HEK293 (cell line): ENCODE data around the gene HSPA8.

Experiments
- CTCF ChIA-PET: fragments of 350-600 bp; formaldehyde crosslinking; extraction: SDS; loops from one replicate; lab custom pipeline; 2021; ENCODE audit warnings: antibody characterized with exemption; lab: Yijun Ruan, JAX
- POLR2A ChIA-PET: fragments of 300-600 bp; formaldehyde crosslinking; extraction: SDS; loops from one replicate; lab custom pipeline; 2020; ENCODE audit warnings: antibody characterized with exemption, inconsistent platforms; lab: Yijun Ruan, JAX
- H3K27ac ChIP-seq: fragments of 200-500 bp; sonication (Bioruptor generic); 2 replicates; pipeline ENCODE4 v1.5.1; 2014; ENCODE audit warnings: low read depth, low read length, control low read depth, inconsistent platforms; ENCODE audit errors: extremely low read depth
- H3K36me3 ChIP-seq, 2 experiments: fragments of 200-500 bp in 1 of 2; sonication (Bioruptor generic) in 1 of 2; 1 replicate in 1 of 2; 2 replicates in 1 of 2; pipeline ENCODE4 v1.5.1; 2014 to 2017; ENCODE audit warnings: inconsistent platforms in 2 of 2, low read length in 2 of 2; ENCODE audit not compliant: control insufficient read depth in 2 of 2, insufficient read depth in 1 of 2
- H3K4me1 ChIP-seq: fragments of 200-500 bp; sonication (Bioruptor generic); 2 replicates; pipeline ENCODE4 v1.5.1; 2014; ENCODE audit warnings: mild to moderate bottlenecking, low read length, inconsistent platforms; ENCODE audit not compliant: control insufficient read depth, insufficient read depth
- H3K4me3 ChIP-seq: 2 replicates; pipeline ENCODE4 v1.5.1; 2011; ENCODE audit warnings: low read depth, mild to moderate bottlenecking, control low read depth, low read length, moderate library complexity
- H3K9me3 ChIP-seq: fragments of 200-500 bp; sonication (Bioruptor generic); 2 replicates; pipeline ENCODE4 v1.5.1; 2014; ENCODE audit warnings: low read depth, low read length, inconsistent platforms; ENCODE audit not compliant: control insufficient read depth, insufficient read depth
- CTCF ChIP-seq: fragments of 450-650 bp; formaldehyde crosslinking; IDR thresholded peaks from 2 replicates; pipeline ENCODE4 v1.5.1; 2016; ENCODE audit warnings: missing biosample characterization, missing genetic modification characterization
- FEZF1 ChIP-seq: fragments of 450-650 bp; formaldehyde crosslinking; IDR thresholded peaks from 2 replicates; pipeline ENCODE4 v1.5.1; 2016; ENCODE audit warnings: missing biosample characterization, missing genetic modification characterization
- IKZF3 ChIP-seq: fragments of 450-650 bp; IDR thresholded peaks from 2 replicates; pipeline ENCODE4 v1.5.0; 2018; ENCODE audit warnings: missing biosample characterization, mild to moderate bottlenecking, missing genetic modification characterization, moderate library complexity
- KLF10 ChIP-seq: fragments of 450-650 bp; IDR thresholded peaks from 2 replicates; pipeline ENCODE4 v1.5.1; 2018; ENCODE audit warnings: missing biosample characterization, mild to moderate bottlenecking, missing genetic modification characterization
- KLF8 ChIP-seq: fragments of 450-650 bp; formaldehyde crosslinking; IDR thresholded peaks from 2 replicates; pipeline ENCODE4 v1.5.1; 2016; ENCODE audit warnings: missing biosample characterization, missing genetic modification characterization
- MYNN ChIP-seq: fragments of 450-650 bp; formaldehyde crosslinking; IDR thresholded peaks from 2 replicates; pipeline ENCODE4 v1.5.1; 2016; ENCODE audit warnings: missing biosample characterization, missing genetic modification characterization, borderline replicate concordance
- REPIN1 ChIP-seq: fragments of 450-650 bp; formaldehyde crosslinking; IDR thresholded peaks from 2 replicates; pipeline ENCODE4 v1.5.1; 2017; ENCODE audit warnings: missing biosample characterization, missing genetic modification characterization, low read depth
- ZNF174 ChIP-seq: fragments of 450-650 bp; formaldehyde crosslinking; IDR thresholded peaks from 2 replicates; pipeline ENCODE4 v1.5.0; 2017; ENCODE audit warnings: missing biosample characterization, mild to moderate bottlenecking, missing genetic modification characterization
- ZNF24 ChIP-seq: fragments of 450-650 bp; formaldehyde crosslinking; IDR thresholded peaks from 2 replicates; pipeline ENCODE4 v1.5.1; 2016; ENCODE audit warnings: missing biosample characterization, missing genetic modification characterization
- ZNF335 ChIP-seq: fragments of 450-650 bp; formaldehyde crosslinking; conservative IDR thresholded peaks from 2 replicates; pipeline ENCODE4 v1.5.1; 2016; ENCODE audit warnings: missing biosample characterization, missing genetic modification characterization
- ZNF366 ChIP-seq: fragments of 450-650 bp; formaldehyde crosslinking; conservative IDR thresholded peaks from 2 replicates; pipeline ENCODE4 v1.5.1; 2016; ENCODE audit warnings: missing biosample characterization, missing genetic modification characterization
- ZNF560 ChIP-seq: fragments of 450-650 bp; formaldehyde crosslinking; IDR thresholded peaks from 2 replicates; pipeline ENCODE4 v1.5.1; 2017; ENCODE audit warnings: missing biosample characterization, missing genetic modification characterization, borderline replicate concordance
- ZNF561 ChIP-seq: fragments of 450-650 bp; IDR thresholded peaks from 2 replicates; pipeline ENCODE4 v1.5.1; 2018; ENCODE audit warnings: missing biosample characterization, missing genetic modification characterization, borderline replicate concordance
- ZNF654 ChIP-seq: fragments of 450-650 bp; formaldehyde crosslinking; IDR thresholded peaks from 2 replicates; pipeline ENCODE4 v1.5.1; 2016; ENCODE audit warnings: low read depth, missing biosample characterization, missing genetic modification characterization
- ZNF660 ChIP-seq: fragments of 450-650 bp; IDR thresholded peaks from 2 replicates; pipeline ENCODE4 v1.5.1; 2018; ENCODE audit warnings: missing biosample characterization, mild to moderate bottlenecking, missing genetic modification characterization
- ZNF76 ChIP-seq: fragments of 450-650 bp; formaldehyde crosslinking; IDR thresholded peaks from 2 replicates; pipeline ENCODE4; 2016; ENCODE audit warnings: low read depth, missing biosample characterization, missing genetic modification characterization, borderline replicate concordance
- TF ChIP-seq, protein P1 (sequence below): fragments of 450-650 bp; formaldehyde crosslinking; IDR thresholded peaks from 2 replicates; pipeline ENCODE4 v1.5.1; 2016; ENCODE audit warnings: missing biosample characterization, missing genetic modification characterization

HSPA8 gene

GRCh38 chr11:123054301-123055065 lies 7.5 kb downstream of the HSPA8 start:
- Histone ChIP-seq H3K27ac (no peak overlapping the region), H3K4me3 (no peak overlapping the region), H3K9me3 (no peaks in the 10 kb centered on the region), H3K4me1 (no peaks in the 10 kb centered on the region), H3K36me3 (peaks cover 15 to 54% of the 10 kb centered on the region in 2 experiments)
- TF ChIP-seq ZNF660 (tag by site-specific recombination): peak; percentile 5; the same call in 1 of the 2 replicates
- no peak for TF ChIP-seq MYNN (tag by site-specific recombination)
- TF ChIP-seq ZNF366: peak; percentile 51; the same call in 1 of the 2 replicates
- TF ChIP-seq ZNF174 (tag by site-specific recombination): no peak
- TF ChIP-seq KLF8 (tag by site-specific recombination): no peak
- peak; percentile 38; the same call in 1 of the 2 replicates for TF ChIP-seq IKZF3
- TF ChIP-seq ZNF561 (tag by site-specific recombination): no peak
- TF ChIP-seq ZNF654: peak; percentile 80
- TF ChIP-seq KLF10 (tag by site-specific recombination): 0 out of 2 replicates have a peak, but pooled peaks have one; percentile 14
- peak; percentile 19; the same call in 1 of the 2 replicates for TF ChIP-seq CTCF (tag by site-specific recombination)
- 0 out of 2 replicates have a peak, but pooled peaks have one; percentile 16 for TF ChIP-seq ZNF335 (tag by site-specific recombination)
- ChIA-PET POLR2A (interaction anchor here (0.6 to 2.7 kb wide), 18 partner anchors 8 to 503 kb away, joined by 3 to 31 read pairs (median 4); partner anchors contain the start of gene HSPA8), CTCF (interaction anchor here (0.6 to 5.0 kb wide), 24 partner anchors 9 to 474 kb away, joined by 3 to 54 read pairs (median 4); no protein-coding TSS in a partner anchor)

GRCh38 chr11:123052901-123053721 lies 8.8 kb downstream of the HSPA8 start:
- no peak overlapping the region for H3K4me3 ChIP-seq
- TF ChIP-seq ZNF560 (tag by site-specific recombination): no peak
- TF ChIP-seq, protein P1, sequence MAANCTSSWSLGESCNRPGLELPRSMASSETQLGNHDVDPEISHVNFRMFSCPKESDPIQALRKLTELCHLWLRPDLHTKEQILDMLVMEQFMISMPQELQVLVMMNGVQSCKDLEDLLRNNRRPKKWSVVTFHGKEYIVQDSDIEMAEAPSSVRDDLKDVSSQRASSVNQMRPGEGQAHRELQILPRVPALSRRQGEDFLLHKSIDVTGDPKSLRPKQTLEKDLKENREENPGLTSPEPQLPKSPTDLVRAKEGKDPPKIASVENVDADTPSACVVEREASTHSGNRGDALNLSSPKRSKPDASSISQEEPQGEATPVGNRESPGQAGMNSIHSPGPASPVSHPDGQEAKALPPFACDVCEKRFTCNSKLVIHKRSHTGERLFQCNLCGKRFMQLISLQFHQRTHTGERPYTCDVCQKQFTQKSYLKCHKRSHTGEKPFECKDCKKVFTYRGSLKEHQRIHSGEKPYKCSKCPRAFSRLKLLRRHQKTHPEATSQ (tag by site-specific recombination): no peak
- TF ChIP-seq ZNF76 (tag by site-specific recombination): no peak
- no peak for TF ChIP-seq ZNF24 (tag by site-specific recombination)
- no peak for TF ChIP-seq REPIN1
- no peak for TF ChIP-seq FEZF1 (tag by site-specific recombination)
- TF ChIP-seq, all 188 proteins: peak for 0
- H3K9me3 ChIP-seq: no peaks in the 10 kb centered on the region
- H3K36me3 ChIP-seq: peaks cover 15 to 40% of the 10 kb centered on the region in 2 experiments
- ChIA-PET CTCF (interaction anchor here (0.6 to 5.0 kb wide), 20 partner anchors 8 to 425 kb away, joined by 3 to 54 read pairs (median 4); partner anchors contain the start of gene JHY), POLR2A (interaction anchor here (0.6 to 2.7 kb wide), 10 partner anchors 9 to 189 kb away, joined by 3 to 31 read pairs (median 5); partner anchors contain the start of gene HSPA8)
- H3K27ac ChIP-seq: no peak overlapping the region
- no peaks in the 10 kb centered on the region for H3K4me1 ChIP-seq
